Activated gamma-delta T cell (primary cell): ENCODE data around the gene RHOB.

Experiments
- DNase-seq: peaks from one replicate; lab custom pipeline; 2025; lab: John Stamatoyannopoulos, UW

RHOB gene

GRCh38 chr2:20475567-20475952 is 28.7 kb downstream of the RHOB start:
- no peak for DNase-seq

- DNase-seq, result no peak
Measured at GRCh38 chr2:20476481-20476880, 29.6 kb downstream of the RHOB start.

GRCh38 chr2:20476950-20477349 is 30.1 kb downstream of the RHOB start:
- no peak for DNase-seq

- no peak for DNase-seq
Measured at GRCh38 chr2:20478961-20479360, 32.1 kb downstream of the RHOB start.

GRCh38 chr2:20479835-20480234 is 33.0 kb downstream of the RHOB start:
- DNase-seq, result no peak

- DNase-seq, result no peak
Measured at GRCh38 chr2:20480913-20481312, 34.0 kb downstream of the RHOB start.

- no peak for DNase-seq
Measured at GRCh38 chr2:20481798-20482405, 35.0 kb downstream of the RHOB start.

GRCh38 chr2:20482725-20483124 is 35.9 kb downstream of the RHOB start:
- no peak for DNase-seq

- DNase-seq, result no peak
Measured at GRCh38 chr2:20483194-20483895, 36.5 kb downstream of the RHOB start.

- DNase-seq, result no peak
Measured at GRCh38 chr2:20484034-20484617, 37.3 kb downstream of the RHOB start.

- no peak for DNase-seq
Measured at GRCh38 chr2:20484810-20485611, 38.1 kb downstream of the RHOB start.

- DNase-seq, result no peak
Measured at GRCh38 chr2:20485612-20486388, 38.9 kb downstream of the RHOB start.

GRCh38 chr2:20486571-20486970 is 39.7 kb downstream of the RHOB start:
- no peak for DNase-seq

- no peak for DNase-seq
Measured at GRCh38 chr2:20487030-20487391, 40.1 kb downstream of the RHOB start.

- no peak for DNase-seq
Measured at GRCh38 chr2:20487392-20488174, 40.7 kb downstream of the RHOB start.

- DNase-seq, result no peak
Measured at GRCh38 chr2:20488201-20488641, 41.3 kb downstream of the RHOB start.

- DNase-seq, result no peak
Measured at GRCh38 chr2:20488782-20489181, 41.9 kb downstream of the RHOB start.

GRCh38 chr2:20490300-20491181 is 43.7 kb downstream of the RHOB start:
- DNase-seq, result no peak

GRCh38 chr2:20491739-20492531 is 45.1 kb downstream of the RHOB start:
- no peak for DNase-seq
